SK-N-SH treated with all-trans-retinoic acid at 6 μM for 48 hours (cell line): ENCODE measurements around the gene HSPA1B.

ENCODE experiments used
- ATAC-seq: fragments of 200-7000 bp; cut with Tn5 transposase; 3 replicates; pipeline ENCODE4 v1.9.1; 2020; ENCODE audit warnings: mild to moderate bottlenecking, moderate library complexity
- ARNTL ChIP-seq: fragments of 450-650 bp; formaldehyde crosslinking; IDR thresholded peaks from 2 replicates; pipeline ENCODE4 v1.5.0; 2020; ENCODE audit warnings: low read depth, mild to moderate bottlenecking, moderate library complexity, borderline replicate concordance
- BACH2 ChIP-seq: fragments of 250-450 bp; sonication (Bioruptor Pico); IDR thresholded peaks from 2 replicates; pipeline ENCODE4 v1.9.0; 2021; ENCODE audit warnings: mild to moderate bottlenecking, borderline replicate concordance
- CSDC2 ChIP-seq: fragments of 250-450 bp; sonication (Bioruptor Pico); IDR thresholded peaks from 2 replicates; pipeline ENCODE4 v1.5.0; 2020; ENCODE audit warnings: mild to moderate bottlenecking, moderate library complexity
- ESRRG ChIP-seq: fragments of 250-450 bp; sonication (Bioruptor Pico); IDR thresholded peaks from 2 replicates; pipeline ENCODE4 v1.6.1; 2021; ENCODE audit warnings: mild to moderate bottlenecking
- GLIS3 ChIP-seq: fragments of 250-450 bp; sonication (Bioruptor Pico); IDR thresholded peaks from 2 replicates; pipeline ENCODE4 v1.5.0; 2020; ENCODE audit warnings: mild to moderate bottlenecking, moderate library complexity
- ISL1 ChIP-seq: fragments of 250-450 bp; sonication (Bioruptor Pico); IDR thresholded peaks from 2 replicates; pipeline ENCODE4 v2.1.2; 2022; ENCODE audit warnings: mild to moderate bottlenecking, moderate library complexity
- PPARA ChIP-seq: fragments of 250-450 bp; sonication (Bioruptor Pico); IDR thresholded peaks from 2 replicates; pipeline ENCODE4 v1.5.0; 2020; ENCODE audit warnings: mild to moderate bottlenecking, borderline replicate concordance
- RARB ChIP-seq: fragments of 250-450 bp; sonication (Bioruptor Pico); IDR thresholded peaks from 2 replicates; pipeline ENCODE4 v1.8.0; 2021; ENCODE audit warnings: mild to moderate bottlenecking, moderate library complexity
- SNAI2 ChIP-seq: fragments of 250-450 bp; sonication (Bioruptor Pico); IDR thresholded peaks from 2 replicates; pipeline ENCODE4 v1.5.0; 2020; ENCODE audit warnings: mild to moderate bottlenecking, moderate library complexity
- TCF4 ChIP-seq: fragments of 250-450 bp; sonication (Bioruptor Pico); IDR thresholded peaks from 2 replicates; pipeline ENCODE4 v1.8.0; 2021; ENCODE audit warnings: mild to moderate bottlenecking, moderate library complexity, borderline replicate concordance
- TOX ChIP-seq: fragments of 250-450 bp; sonication (Bioruptor Pico); IDR thresholded peaks from 2 replicates; pipeline ENCODE4 v1.8.0; 2021; ENCODE audit warnings: mild to moderate bottlenecking, moderate library complexity, borderline replicate concordance
- ZC3H10 ChIP-seq: fragments of 250-450 bp; sonication (Bioruptor Pico); IDR thresholded peaks from 2 replicates; pipeline ENCODE4 v1.5.1; 2021; ENCODE audit warnings: mild to moderate bottlenecking, moderate library complexity
- ZFP3 ChIP-seq: fragments of 250-450 bp; sonication (Bioruptor Pico); IDR thresholded peaks from 2 replicates; pipeline ENCODE4 v1.5.0; 2020; ENCODE audit warnings: mild to moderate bottlenecking, moderate library complexity
- ZFP30 ChIP-seq: fragments of 450-650 bp; formaldehyde crosslinking; IDR thresholded peaks from 2 replicates; pipeline ENCODE4 v1.5.0; 2022; ENCODE audit warnings: mild to moderate bottlenecking, moderate library complexity
- ZNF565 ChIP-seq: fragments of 450-650 bp; formaldehyde crosslinking; conservative IDR thresholded peaks from 2 replicates; pipeline ENCODE4 v1.5.0; 2020; ENCODE audit warnings: low read depth, mild to moderate bottlenecking, moderate library complexity
- ZNF70 ChIP-seq: fragments of 450-650 bp; formaldehyde crosslinking; IDR thresholded peaks from 2 replicates; pipeline ENCODE4 v1.5.0; 2020; ENCODE audit warnings: mild to moderate bottlenecking, moderate library complexity
- ZNF8 ChIP-seq: fragments of 450-650 bp; formaldehyde crosslinking; IDR thresholded peaks from 2 replicates; pipeline ENCODE4 v1.5.0; 2020; ENCODE audit warnings: mild to moderate bottlenecking, moderate library complexity
- TF ChIP-seq, protein P1 (sequence below): fragments of 250-450 bp; sonication (Bioruptor Pico); IDR thresholded peaks from 2 replicates; pipeline ENCODE4 v1.5.0; 2020; ENCODE audit warnings: mild to moderate bottlenecking, moderate library complexity
- TF ChIP-seq, protein P2 (sequence below): fragments of 250-450 bp; sonication (Bioruptor Pico); IDR thresholded peaks from 2 replicates; pipeline ENCODE4 v1.5.1; 2021; ENCODE audit warnings: mild to moderate bottlenecking, moderate library complexity
- TF ChIP-seq, protein P3 (sequence below): fragments of 250-450 bp; sonication (Bioruptor Pico); IDR thresholded peaks from 2 replicates; pipeline ENCODE4 v1.8.0; 2021; ENCODE audit warnings: low read depth, mild to moderate bottlenecking, moderate library complexity, borderline replicate concordance
- TF ChIP-seq, protein P4 (sequence below): fragments of 250-450 bp; sonication (Bioruptor Pico); IDR thresholded peaks from 2 replicates; pipeline ENCODE4 v1.8.0; 2020; ENCODE audit warnings: mild to moderate bottlenecking, moderate library complexity, borderline replicate concordance

The HSPA1B gene

DNA sequence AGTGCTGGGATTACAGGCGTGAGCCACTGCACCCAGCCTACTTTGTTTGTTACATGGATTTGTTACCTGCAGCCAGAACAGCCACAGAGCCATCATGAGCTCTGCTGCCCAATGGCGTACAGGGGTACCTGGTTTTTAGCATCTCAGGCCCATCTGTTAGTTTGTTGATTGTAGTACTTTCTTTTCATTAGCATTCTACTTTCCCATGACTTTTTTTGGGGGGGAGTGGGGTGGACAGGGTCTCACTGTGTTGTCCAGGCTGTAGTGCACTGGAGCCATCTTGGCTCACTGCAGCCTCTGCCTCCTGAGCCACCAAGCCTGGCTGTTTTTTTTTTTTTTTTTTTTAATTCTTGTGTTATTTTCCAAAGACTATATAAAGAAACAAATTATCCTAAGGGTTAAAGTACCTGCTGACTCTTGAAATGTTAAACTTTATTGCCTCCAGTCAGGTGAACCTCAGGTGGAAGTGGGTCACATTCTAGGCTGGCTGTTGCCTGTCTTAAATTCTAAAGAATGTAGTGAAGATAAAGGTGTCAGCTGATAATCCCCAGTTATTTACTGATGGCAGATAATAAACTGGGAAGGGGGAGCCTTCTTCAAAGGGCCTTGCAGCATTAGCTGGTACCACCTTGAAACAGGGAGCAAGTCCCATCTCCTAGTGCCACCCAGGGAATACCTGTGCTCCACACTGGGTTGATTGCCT lies 19.9 kb downstream of the HSPA1B start:
- no peak for TF ChIP-seq SNAI2 (CRISPR knock-in tag)
- no peak for TF ChIP-seq ZFP3 (CRISPR knock-in tag)
- TF ChIP-seq GLIS3 (CRISPR knock-in tag): no peak
- TF ChIP-seq ZFP30 (CRISPR knock-in tag): no peak
- no peak for TF ChIP-seq ESRRG (CRISPR knock-in tag)
- TF ChIP-seq, protein P1, sequence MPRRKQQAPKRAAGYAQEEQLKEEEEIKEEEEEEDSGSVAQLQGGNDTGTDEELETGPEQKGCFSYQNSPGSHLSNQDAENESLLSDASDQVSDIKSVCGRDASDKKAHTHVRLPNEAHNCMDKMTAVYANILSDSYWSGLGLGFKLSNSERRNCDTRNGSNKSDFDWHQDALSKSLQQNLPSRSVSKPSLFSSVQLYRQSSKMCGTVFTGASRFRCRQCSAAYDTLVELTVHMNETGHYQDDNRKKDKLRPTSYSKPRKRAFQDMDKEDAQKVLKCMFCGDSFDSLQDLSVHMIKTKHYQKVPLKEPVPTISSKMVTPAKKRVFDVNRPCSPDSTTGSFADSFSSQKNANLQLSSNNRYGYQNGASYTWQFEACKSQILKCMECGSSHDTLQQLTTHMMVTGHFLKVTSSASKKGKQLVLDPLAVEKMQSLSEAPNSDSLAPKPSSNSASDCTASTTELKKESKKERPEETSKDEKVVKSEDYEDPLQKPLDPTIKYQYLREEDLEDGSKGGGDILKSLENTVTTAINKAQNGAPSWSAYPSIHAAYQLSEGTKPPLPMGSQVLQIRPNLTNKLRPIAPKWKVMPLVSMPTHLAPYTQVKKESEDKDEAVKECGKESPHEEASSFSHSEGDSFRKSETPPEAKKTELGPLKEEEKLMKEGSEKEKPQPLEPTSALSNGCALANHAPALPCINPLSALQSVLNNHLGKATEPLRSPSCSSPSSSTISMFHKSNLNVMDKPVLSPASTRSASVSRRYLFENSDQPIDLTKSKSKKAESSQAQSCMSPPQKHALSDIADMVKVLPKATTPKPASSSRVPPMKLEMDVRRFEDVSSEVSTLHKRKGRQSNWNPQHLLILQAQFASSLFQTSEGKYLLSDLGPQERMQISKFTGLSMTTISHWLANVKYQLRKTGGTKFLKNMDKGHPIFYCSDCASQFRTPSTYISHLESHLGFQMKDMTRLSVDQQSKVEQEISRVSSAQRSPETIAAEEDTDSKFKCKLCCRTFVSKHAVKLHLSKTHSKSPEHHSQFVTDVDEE (CRISPR knock-in tag): no peak
- TF ChIP-seq CSDC2 (CRISPR knock-in tag): no peak
- TF ChIP-seq ZNF565 (CRISPR knock-in tag): no peak
- TF ChIP-seq, protein P2, sequence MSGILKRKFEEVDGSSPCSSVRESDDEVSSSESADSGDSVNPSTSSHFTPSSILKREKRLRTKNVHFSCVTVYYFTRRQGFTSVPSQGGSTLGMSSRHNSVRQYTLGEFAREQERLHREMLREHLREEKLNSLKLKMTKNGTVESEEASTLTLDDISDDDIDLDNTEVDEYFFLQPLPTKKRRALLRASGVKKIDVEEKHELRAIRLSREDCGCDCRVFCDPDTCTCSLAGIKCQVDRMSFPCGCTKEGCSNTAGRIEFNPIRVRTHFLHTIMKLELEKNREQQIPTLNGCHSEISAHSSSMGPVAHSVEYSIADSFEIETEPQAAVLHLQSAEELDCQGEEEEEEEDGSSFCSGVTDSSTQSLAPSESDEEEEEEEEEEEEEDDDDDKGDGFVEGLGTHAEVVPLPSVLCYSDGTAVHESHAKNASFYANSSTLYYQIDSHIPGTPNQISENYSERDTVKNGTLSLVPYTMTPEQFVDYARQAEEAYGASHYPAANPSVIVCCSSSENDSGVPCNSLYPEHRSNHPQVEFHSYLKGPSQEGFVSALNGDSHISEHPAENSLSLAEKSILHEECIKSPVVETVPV (CRISPR knock-in tag): no peak
- TF ChIP-seq BACH2 (CRISPR knock-in tag): no peak
- TF ChIP-seq TOX (CRISPR knock-in tag): no peak
- TF ChIP-seq, protein P3, sequence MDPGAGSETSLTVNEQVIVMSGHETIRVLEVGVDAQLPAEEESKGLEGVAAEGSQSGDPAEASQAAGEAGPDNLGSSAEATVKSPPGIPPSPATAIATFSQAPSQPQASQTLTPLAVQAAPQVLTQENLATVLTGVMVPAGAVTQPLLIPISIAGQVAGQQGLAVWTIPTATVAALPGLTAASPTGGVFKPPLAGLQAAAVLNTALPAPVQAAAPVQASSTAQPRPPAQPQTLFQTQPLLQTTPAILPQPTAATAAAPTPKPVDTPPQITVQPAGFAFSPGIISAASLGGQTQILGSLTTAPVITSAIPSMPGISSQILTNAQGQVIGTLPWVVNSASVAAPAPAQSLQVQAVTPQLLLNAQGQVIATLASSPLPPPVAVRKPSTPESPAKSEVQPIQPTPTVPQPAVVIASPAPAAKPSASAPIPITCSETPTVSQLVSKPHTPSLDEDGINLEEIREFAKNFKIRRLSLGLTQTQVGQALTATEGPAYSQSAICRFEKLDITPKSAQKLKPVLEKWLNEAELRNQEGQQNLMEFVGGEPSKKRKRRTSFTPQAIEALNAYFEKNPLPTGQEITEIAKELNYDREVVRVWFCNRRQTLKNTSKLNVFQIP (CRISPR knock-in tag): no peak
- no peak for TF ChIP-seq RARB (CRISPR knock-in tag)
- no peak for TF ChIP-seq ARNTL (CRISPR knock-in tag)
- no peak for TF ChIP-seq ISL1 (CRISPR knock-in tag)
- TF ChIP-seq, protein P4, sequence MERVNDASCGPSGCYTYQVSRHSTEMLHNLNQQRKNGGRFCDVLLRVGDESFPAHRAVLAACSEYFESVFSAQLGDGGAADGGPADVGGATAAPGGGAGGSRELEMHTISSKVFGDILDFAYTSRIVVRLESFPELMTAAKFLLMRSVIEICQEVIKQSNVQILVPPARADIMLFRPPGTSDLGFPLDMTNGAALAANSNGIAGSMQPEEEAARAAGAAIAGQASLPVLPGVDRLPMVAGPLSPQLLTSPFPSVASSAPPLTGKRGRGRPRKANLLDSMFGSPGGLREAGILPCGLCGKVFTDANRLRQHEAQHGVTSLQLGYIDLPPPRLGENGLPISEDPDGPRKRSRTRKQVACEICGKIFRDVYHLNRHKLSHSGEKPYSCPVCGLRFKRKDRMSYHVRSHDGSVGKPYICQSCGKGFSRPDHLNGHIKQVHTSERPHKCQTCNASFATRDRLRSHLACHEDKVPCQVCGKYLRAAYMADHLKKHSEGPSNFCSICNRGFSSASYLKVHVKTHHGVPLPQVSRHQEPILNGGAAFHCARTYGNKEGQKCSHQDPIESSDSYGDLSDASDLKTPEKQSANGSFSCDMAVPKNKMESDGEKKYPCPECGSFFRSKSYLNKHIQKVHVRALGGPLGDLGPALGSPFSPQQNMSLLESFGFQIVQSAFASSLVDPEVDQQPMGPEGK: no peak
- no peak for ATAC-seq

DNA sequence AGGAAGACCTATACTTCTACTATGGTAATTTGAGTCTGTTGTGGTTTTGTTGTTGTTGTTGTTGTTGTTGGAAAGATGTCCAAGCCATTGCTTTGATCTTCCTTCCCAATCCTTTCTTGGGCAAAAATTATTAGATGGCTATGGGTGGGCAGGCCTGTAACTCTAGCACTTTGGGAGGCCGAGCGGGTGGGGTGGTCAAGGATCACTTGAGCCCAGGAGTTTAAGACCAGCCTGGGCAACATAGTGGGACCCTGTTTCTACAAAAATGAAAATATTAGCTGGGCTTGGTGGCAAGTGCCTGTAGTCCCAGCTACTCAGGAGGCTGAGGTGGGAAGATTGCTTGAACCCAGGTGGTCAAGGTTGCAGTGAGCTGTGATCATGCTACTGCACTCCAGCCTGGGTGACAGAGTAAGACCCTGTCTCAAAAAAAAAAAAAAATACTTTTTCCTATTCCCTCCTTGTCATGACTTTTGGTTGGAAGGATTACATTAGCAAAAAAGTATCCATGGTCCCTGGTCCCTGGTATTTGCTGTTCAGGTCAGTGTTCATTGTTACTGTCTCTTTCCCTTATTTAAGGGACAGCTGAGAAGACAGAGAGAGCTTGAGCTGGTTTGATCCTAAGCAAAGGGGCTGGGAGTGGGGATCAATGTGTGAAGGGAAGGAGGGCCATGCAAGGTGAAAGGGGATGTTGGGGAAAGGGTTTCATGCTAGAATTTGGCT lies 23.4 kb downstream of the HSPA1B start:
- TF ChIP-seq ZC3H10 (CRISPR knock-in tag) (no peak), ZFP30 (CRISPR knock-in tag) (no peak), PPARA (CRISPR knock-in tag) (no peak)
- TF ChIP-seq, all 23 proteins: peak for 0
- ATAC-seq: no peak

DNA sequence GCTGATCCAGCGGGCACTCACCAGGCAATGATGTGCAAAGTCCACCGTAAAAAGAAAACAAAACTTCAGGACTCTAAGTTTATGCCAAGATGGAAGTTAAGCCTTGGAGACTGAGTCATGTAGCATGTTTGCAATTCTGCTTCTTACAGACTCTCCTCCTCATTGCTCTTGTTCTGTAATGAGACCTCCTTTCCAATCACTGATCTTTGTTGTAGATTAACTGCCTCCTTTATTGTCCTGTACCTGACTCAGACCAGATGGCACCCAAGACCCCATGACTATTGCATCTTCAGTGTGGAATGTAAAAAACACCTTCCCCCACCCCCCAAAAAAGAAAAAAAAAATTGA lies 23.9 kb downstream of the HSPA1B start:
- ATAC-seq: peak; percentile 31; the same call in 1 of the 3 replicates
- TF ChIP-seq BACH2 (CRISPR knock-in tag) (no peak), ZFP3 (CRISPR knock-in tag) (no peak), ZNF8 (CRISPR knock-in tag) (no peak), CSDC2 (CRISPR knock-in tag) (no peak), ZNF70 (CRISPR knock-in tag) (no peak), RARB (CRISPR knock-in tag) (no peak), PPARA (CRISPR knock-in tag) (no peak), TCF4 (no peak), ZNF565 (CRISPR knock-in tag) (no peak)
- TF ChIP-seq, protein P1 (CRISPR knock-in tag): no peak
- TF ChIP-seq, protein P2 (CRISPR knock-in tag): no peak
- TF ChIP-seq, protein P3 (CRISPR knock-in tag): no peak
- TF ChIP-seq, all 23 proteins: peak for 0
